NK-92 treated with Interleukin-12 subunit alpha and Interleukin-12 subunit beta, amount 100 ng/mL, for 24 hours (cell line): ENCODE data around the gene LDLRAP1.
A peak's percentile ranks its signal among the peaks of the same experiment; 100 is the strongest.
"Not testable (repeated sequence)": the region's sequence is repeated elsewhere in the genome, so short reads cannot be mapped to it uniquely, and the experiment has no call there.

Experiments
- DNase-seq: peaks from one replicate; lab custom pipeline; 2025; lab: John Stamatoyannopoulos, UW

LDLRAP1 gene

DNA sequence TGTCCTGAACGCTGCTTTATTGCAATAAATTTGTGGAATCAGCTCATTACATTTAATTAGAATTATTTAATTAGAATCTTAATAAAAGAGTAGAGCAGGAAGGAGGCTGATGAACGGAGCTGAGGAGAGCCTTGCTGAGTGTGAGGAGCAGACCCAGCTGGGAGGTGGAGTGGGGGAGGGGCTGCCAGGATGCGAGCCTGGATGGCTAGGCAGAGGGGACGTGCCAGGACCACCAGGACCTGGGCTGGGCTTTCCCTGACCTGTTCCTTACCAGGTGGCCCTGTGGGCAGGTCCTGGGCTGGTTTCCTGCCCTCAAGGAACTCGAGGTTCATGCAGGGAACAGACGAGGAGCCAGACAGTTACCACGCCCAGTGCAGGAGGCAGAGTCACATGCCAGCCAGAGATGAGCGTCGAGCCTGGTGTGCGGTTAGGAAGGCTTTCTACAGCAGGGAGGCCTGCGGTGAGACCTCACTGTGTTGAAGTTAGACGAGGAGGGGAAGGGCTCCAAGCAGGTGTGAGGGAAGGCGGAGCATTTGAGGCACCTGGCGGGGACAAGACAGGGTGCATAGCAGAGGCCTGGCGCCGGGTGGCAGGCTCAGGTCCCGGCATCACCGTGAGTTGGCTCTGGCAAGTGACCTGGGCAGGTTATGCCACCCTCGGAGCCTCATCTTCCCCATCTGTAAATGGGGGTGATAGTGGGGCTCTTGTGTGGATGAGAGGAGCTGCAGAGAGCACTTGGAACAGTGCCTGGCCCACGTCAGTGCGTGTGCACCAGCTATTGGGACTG lies 33.9 kb downstream of the LDLRAP1 start:
- DNase-seq = no peak

DNA sequence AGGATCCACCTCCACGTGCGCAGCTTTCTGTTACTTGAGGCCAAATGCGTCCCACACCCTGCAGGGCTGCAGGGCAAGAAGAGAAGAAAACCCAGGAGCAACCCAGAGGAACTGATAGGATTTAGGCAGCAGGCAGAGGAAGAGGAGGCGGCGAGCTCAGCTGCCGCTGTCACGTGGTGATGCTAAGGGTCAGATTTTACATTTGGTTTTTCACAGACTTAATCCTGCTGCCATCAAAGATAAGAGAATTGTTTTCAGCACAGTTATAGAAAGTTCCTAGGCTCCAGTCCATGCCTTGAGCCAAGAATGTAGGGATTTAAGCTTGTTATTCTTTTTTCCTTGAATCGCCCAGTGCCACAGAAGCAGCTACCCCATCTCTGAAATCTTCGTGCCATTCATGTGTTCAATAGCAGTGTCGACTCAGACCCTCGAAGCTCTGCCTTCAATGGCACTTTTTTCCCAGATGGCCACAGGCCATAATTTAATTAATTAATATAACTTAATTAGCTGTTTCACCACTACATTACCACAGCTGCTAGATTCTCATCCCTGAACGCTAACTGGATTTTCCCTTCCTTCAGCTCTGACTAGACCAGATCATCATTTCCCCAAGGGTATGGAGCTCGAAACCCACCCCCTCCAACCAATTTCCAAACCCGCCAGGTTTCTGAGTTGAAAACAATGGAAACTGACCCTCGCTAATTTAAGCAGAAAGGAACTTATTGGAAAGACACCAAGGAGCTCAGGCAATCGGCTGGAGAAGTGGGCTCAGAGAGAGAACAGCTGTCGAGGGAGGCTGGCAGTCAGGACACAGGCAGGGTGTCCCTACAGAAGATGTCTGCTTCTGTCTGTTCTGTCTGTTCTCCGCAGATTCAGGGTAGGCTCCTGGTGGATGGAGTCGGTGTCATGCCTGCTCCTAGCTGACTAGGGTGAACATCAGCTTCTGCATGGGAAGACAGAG lies 36.2 kb downstream of the LDLRAP1 start:
- no peak for DNase-seq

GRCh38 chr1:25580927-25581326 lies 37.5 kb downstream of the LDLRAP1 start:
- no peak for DNase-seq

- DNase-seq = no peak
These were observed 38.4 kb downstream of the LDLRAP1 start for GRCh38 chr1:25581764-25582163.

- no peak for DNase-seq
These were observed 40.3 kb downstream of the LDLRAP1 start for GRCh38 chr1:25583519-25584370.

DNA sequence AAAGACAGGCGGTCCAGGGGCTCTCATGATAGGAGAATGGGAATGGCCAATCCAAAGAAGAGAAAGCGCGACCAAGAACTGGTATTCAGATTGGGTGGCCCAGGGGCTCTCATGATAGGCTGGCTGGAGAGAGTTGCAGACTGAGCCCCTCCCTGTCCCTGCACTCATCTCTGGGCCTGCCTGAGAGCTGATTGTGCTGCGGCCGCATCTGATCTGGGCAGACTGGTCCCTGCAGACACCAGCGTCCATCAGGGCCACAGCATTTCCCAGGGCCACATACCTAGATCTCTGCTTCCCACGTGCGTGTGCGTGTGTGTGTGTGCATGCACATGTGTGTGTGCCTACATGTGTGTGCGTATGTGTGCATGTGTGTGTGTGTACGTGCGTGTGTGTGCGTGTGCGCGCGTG lies 42.8 kb downstream of the LDLRAP1 start:
- DNase-seq = no peak

DNA sequence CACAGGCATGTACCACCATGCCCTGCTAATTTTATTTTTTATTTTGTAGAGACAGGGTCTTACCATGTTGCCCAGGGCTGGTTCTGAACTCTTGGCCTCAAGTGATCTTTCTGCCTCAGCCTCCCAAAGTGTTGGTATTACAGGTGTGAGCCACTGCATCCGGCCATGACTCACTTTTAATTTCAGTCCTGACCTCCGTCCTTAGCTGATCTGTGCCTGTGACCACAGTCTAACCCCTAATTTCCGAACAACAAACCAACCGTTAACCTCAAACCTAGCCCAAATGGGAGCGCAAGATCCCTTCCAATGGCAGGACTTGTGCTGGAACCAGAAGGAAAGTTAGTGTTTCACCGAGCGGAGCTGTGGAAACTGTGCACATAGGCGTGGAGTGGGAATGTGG lies 43.9 kb downstream of the LDLRAP1 start:
- no peak for DNase-seq

DNA sequence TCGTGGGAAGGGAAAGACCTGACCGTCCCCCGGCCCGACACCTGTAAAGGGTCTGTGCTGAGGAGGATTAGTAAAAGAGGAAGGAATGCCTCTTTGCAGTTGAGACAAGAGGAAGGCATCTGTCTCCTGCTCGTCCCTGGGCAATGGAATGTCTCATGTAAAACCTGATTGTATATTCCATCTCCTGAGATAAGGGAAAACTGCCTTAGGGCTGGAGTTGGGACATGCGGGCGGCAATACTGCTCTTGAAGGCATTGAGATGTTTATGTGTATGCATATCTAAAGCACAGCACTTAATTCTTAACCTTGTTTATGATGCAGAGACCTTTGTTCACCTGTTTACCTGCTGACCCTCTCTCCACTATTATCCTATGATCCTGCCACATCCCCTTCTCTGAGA lies 44.8 kb downstream of the LDLRAP1 start:
- not testable (repeated sequence) for DNase-seq

DNA sequence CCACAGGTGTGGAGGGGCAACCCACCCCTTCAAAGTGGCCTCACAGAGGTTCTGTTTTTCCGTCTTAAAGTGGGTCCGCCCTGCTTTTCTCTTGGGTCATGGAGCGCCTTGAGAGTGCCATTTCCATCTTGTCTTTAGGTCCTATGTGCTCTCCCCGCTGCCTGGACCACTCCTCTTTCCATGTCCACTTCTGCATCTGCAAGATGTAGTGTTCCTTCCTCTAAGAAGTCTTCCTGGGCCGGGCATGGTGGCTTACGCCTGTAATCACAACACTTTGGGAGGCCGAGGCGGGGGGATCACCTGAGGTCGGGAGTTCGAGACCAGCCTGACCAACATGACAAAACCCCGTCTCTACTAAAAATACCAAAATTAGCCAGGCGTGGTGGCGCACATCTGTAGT lies 45.4 kb downstream of the LDLRAP1 start:
- not testable (repeated sequence) for DNase-seq

DNA sequence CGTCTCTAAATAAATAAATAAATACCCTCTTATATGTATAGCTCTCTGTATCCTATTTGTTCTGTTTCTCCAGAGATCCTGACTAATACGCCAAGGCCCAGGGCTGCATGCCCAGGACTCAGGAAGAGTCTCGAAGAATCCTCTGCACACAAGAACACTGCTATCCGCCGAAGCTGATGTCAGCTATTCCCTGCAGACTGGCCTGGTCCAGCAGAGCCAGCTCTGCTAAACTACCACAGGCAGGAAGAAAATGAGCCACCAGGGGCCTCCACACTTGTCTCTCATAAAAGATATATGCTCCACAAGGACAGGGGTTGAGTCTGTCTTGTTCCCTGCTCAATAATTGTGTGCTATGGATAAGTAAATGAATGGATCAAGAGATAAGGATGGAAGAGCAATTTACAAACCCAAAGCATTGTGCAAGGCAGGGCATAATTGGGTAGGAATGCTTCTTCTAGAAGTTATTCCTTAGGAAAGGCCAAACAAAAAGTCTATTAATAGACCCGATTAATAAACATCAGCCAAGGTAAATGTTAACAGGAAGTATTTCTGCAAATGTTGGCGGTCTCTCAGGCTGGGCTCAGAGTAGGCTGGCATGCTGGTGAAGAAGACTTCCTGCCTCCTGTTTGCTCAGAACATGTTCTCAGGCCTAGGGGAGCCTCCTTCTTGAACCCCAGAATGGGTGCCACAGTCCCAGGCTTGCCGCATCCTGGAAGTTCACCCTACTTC lies 46.9 kb downstream of the LDLRAP1 start:
- DNase-seq = no peak

GRCh38 chr1:25593861-25594260 lies 50.5 kb downstream of the LDLRAP1 start:
- DNase-seq = no peak

DNA sequence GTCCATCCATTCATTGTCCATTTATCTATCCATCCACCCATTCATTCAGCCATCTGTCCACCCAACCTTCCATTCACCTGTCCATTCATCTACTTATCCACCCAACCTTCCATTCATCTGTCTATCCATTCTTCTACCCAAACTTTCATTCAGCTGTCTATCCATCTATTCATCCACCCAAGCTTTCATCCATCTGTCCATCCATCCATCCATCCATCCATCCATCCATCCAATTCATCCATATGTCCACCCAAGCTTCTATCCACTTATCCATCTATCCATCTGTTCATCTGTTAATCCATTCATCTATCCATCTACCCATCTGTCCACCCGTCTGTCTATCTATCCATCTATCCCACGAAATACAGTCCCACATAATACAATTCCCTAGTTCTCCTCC lies 51.6 kb downstream of the LDLRAP1 start:
- DNase-seq = no peak

DNA sequence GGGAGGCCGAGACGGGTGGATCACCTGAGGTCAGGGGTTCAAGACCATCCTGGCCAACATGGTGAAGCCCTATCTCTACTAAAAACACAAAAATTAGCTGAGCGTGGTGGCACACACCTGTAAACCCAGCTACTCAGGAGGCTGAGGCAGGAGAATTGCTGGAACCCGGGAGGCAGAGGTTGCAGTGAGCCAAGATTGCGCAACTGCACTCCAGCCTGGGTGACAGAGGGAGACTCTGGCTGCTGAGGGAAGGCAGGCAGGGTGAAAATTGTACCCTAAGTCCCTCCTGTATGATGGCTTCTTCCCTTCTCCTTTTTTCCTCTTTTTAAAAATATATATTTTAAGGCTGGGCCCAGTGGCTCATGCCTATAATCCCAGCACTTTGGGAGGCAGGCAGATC lies 53.2 kb downstream of the LDLRAP1 start:
- not testable (repeated sequence) for DNase-seq

DNA sequence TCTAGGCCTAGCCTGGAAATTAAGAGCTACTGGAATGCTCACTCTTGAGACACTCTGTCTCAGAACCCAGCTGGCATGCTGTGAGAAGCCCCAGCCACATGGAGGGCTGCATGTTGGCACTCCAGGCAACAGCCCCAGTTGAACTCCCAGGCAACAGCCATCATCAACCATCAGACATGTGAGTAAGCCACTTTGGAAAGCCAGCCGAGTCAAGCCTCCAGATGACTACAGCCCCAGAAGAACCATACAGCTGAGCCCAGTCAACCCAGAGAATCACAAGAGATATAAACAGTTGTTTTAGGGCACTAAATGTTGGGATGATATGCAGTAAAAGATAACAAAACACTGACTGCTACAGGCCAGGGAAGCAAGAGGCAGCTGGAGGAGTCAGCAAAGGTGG lies 55.5 kb downstream of the LDLRAP1 start:
- no peak for DNase-seq

DNA sequence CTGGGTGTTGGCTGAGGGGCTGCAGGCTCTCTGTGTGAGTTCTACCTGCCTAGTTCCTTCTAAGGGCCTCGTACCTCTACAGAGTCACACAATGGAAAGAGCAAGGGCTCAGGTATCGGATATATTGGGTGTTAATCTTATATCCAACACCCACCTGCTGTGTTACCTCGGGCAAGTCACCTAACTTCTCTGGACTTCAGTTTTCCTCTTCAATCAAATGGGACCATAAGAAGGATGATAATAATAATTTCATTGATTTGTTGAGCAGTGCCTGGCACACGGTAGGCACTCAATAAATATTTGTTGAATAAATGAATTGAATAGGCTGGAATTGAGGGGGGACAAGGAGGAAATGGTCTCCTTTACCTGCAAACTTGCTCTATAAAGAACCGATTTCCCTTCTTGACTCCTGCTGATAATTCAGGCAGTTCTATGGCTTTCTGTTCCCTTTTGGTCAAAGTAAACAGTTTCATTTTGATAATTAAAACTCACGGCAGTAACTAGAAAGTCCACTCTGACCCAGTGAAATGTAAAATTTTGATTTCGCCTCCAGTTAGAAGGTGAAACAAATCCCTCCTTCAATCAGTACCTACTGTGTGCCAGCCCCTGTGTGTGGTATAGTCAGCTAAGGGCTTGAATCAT lies 56.7 kb downstream of the LDLRAP1 start:
- DNase-seq = no peak

GRCh38 chr1:25600971-25601699 lies 57.7 kb downstream of the LDLRAP1 start:
- DNase-seq = not testable (repeated sequence)

- not testable (repeated sequence) for DNase-seq
These were observed 60.6 kb downstream of the LDLRAP1 start for GRCh38 chr1:25603779-25604538.

- DNase-seq = no peak
These were observed 63.7 kb downstream of the LDLRAP1 start for GRCh38 chr1:25607123-25607522.

GRCh38 chr1:25608488-25609178 lies 65.2 kb downstream of the LDLRAP1 start:
- peak; percentile 64 for DNase-seq
